Right renal cortex interstitium (tissue), 3 donors: ENCODE results near the gene VPS11. TPM values are rescaled to one million over a fixed set of nuclear protein-coding genes. Genes with fewer than 3 reads are reported as not detected.
"Not testable (repeated sequence)": the region's sequence is repeated elsewhere in the genome, so short reads cannot be mapped to it uniquely, and the experiment has no call there.

Source experiments
- DNase-seq, 3 donors: peaks; one replicate each; pipeline ENCODE4 v3.0.0-alpha.2; 2013; ENCODE audit warnings: low read depth in 3 of 3, low spot score in 2 of 3
- polyA plus RNA-seq, 3 donors: library from polyadenylated mRNA; unstranded; fragments of 120-200 nt; gene quantifications; one replicate each; pipeline ENCODE4 v1.2.1, GENCODE V29; 2013; ENCODE audit not compliant: insufficient read length in 3 of 3

The VPS11 gene
- polyA plus RNA-seq, 3 donors = 52.2 to 59.8 (median 54.6) TPM

- DNase-seq = no peak
These were observed 33.6 kb downstream of the VPS11 start for GRCh38 chr11:119100994-119101758.

GRCh38 chr11:119101759-119102423 lies 34.3 kb downstream of the VPS11 start, which contains the start of gene DPAGT1:
Gene DPAGT1, minus strand, starts transcription at chr11:119101853. Its CDS starts 198 bp downstream, at chr11:119101655.
- peak; percentile 91 to 97 (median 93) for DNase-seq

- not testable (repeated sequence) for DNase-seq
These were observed 35.6 kb downstream of the VPS11 start for GRCh38 chr11:119103161-119103664.

GRCh38 chr11:119103793-119104192 lies 36.2 kb downstream of the VPS11 start:
- no peak for DNase-seq

- peak in 1 of 3 donors; percentile 72 for DNase-seq
These were observed 39.2 kb downstream of the VPS11 start, which contains the start of gene C2CD2L for GRCh38 chr11:119106564-119107537. Gene C2CD2L, plus strand, starts transcription at chr11:119107344. Its CDS starts 398 bp downstream, at chr11:119107742.

GRCh38 chr11:119107538-119108145 lies 40.0 kb downstream of the VPS11 start:
- no peak for DNase-seq

- no peak for DNase-seq
These were observed 40.7 kb downstream of the VPS11 start for GRCh38 chr11:119108146-119108856.

- DNase-seq = no peak
These were observed 41.2 kb downstream of the VPS11 start for GRCh38 chr11:119108857-119109221.

- DNase-seq = no peak
These were observed 42.2 kb downstream of the VPS11 start for GRCh38 chr11:119109843-119110242.

GRCh38 chr11:119110439-119110838 lies 42.8 kb downstream of the VPS11 start:
- DNase-seq = no peak

- DNase-seq = no peak
These were observed 43.8 kb downstream of the VPS11 start for GRCh38 chr11:119111361-119111925.

GRCh38 chr11:119112314-119113020 lies 44.8 kb downstream of the VPS11 start:
- DNase-seq = no peak

- DNase-seq = no peak
These were observed 46.1 kb downstream of the VPS11 start for GRCh38 chr11:119113716-119114115.

GRCh38 chr11:119114351-119114750 lies 46.7 kb downstream of the VPS11 start:
- no peak for DNase-seq

- no peak for DNase-seq
These were observed 48.0 kb downstream of the VPS11 start for GRCh38 chr11:119115484-119116234.

GRCh38 chr11:119116235-119116594 lies 48.6 kb downstream of the VPS11 start:
- DNase-seq = no peak

GRCh38 chr11:119116601-119117000 lies 49.0 kb downstream of the VPS11 start:
- DNase-seq = no peak
